ENCODE measurements around the gene PAQR7. TPM values are rescaled to one million over a fixed set of nuclear protein-coding genes. Genes with fewer than 3 reads are reported as not detected.
A peak's percentile ranks its signal among the peaks of the same experiment; 100 is the strongest.

The PAQR7 gene
- total RNA-seq, 1 donor from 2014 or later, result 9.3 TPM

DNA sequence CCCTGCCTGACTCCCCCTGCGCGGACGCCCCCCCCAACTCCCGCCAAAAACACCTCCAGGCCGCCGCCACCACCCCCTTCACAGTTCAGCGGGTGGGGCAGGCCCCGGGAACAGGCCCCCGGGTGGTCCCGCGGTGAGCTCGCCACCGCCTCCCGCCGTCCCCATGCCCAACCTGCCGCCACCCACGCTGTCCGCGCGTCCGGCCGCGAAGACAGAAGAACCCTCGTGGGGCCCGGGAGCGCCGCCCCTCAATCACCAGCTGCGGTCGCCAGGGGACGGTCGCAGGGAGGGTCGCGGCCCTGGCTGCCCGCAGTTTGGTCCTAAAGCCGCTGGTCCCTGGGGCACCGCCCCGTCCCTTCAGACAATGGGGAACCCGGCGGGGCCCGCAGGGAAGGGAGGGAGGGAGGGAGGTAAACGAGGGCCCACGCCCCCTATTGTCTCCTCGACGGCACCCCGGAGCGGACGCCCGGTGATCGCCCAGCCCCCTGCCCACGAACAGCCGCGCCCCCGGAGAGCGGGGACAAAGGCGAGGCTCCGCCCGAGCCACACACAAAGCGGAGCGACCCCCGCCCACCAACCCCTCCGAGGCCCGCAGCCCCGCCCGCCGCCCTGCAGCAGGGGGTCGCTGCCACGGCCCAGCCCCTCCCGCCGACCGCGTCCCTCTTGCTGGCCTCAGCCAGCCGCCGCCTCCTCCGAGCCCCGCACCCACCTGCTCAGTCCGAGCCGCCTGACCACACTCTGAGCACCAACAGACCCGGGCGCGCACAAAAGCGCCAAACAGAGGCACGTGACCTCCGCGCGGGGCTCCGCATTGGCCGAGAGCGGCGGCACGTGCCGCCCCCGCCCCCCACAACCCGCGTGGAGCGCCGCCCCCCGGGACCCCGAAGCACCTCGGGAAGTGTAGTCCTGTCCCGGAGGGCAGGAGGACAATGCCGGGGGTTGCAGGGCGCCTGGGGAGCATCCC, 30.5 kb upstream of the PAQR7 start, which contains the start of gene STMN1:
STMN1 (minus strand) TSS at position 740 of the 964 bp plus-strand sequence. CDS start 1,743 bp downstream, outside the sequence.
- intact Hi-C loops (cut with DNase I), result loop anchor here (5.0 kb wide), 1 partner anchor 91 kb away; the partner anchor contains the start of gene PAFAH2

DNA sequence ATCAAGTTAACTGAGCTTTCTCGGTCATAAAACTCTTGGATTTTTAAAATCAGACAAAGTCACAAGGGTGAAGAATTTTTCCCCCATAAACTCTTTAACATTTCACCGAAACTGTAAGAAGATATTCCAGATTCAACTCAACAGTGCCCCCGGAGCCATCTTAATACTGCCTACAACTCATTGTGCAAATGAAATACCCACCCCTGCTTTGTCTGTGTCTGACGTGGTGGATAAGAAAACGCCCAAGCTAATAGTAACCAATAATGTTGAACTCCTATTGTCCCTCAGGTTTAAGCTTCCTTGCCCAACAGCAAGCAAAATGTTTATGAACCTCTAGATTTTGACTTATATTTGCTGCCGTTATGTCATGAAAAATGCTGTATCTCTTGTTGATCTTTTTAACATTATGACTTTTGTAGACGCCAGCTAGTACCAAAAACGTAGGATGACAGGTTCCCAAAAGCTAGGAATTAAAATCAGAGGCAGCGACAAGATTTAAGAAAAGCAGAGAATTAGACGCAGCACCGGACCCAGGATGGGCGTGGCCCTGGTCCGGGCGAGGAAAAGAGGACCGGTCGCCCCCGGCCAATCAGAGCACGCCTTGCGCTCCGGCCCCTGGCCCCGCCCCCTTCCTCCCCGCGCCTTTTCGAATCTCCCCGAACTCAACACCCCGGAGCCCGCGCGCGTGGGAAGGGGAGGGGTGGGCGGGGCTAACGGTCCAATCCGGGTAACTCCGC, 29.6 kb upstream of the PAQR7 start:
- peak; percentile 96 to 97 for ATAC-seq
- intact Hi-C loops (cut with DNase I), result loop anchor here (5.0 kb wide), 1 partner anchor 92 kb away; the partner anchor contains the start of gene PAFAH2
- TF ChIP-seq, protein P1, sequence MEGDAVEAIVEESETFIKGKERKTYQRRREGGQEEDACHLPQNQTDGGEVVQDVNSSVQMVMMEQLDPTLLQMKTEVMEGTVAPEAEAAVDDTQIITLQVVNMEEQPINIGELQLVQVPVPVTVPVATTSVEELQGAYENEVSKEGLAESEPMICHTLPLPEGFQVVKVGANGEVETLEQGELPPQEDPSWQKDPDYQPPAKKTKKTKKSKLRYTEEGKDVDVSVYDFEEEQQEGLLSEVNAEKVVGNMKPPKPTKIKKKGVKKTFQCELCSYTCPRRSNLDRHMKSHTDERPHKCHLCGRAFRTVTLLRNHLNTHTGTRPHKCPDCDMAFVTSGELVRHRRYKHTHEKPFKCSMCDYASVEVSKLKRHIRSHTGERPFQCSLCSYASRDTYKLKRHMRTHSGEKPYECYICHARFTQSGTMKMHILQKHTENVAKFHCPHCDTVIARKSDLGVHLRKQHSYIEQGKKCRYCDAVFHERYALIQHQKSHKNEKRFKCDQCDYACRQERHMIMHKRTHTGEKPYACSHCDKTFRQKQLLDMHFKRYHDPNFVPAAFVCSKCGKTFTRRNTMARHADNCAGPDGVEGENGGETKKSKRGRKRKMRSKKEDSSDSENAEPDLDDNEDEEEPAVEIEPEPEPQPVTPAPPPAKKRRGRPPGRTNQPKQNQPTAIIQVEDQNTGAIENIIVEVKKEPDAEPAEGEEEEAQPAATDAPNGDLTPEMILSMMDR (IDR thresholded peaks at IDR 0.05), result no peak
- peaks cover 20% of the 10 kb centered on the region for H3K4me1 ChIP-seq
- peak overlapping the region; percentile 49 for H3K27ac ChIP-seq
- peaks cover 16% of the 10 kb centered on the region for H3K36me3 ChIP-seq
- DNase-seq, result peak; percentile 96
- no peaks in the 10 kb centered on the region for H3K27me3 ChIP-seq (ENCODE audit: low read depth)
- H3K4me3 ChIP-seq, result peak overlapping the region; percentile 80
- H3K9me3 ChIP-seq, result no peaks in the 10 kb centered on the region

More for the DNA sequence above, 30.5 kb upstream of the PAQR7 start, which contains the start of gene STMN1:
- Histone ChIP-seq H3K27me3 (ENCODE audit: low read depth) (no peaks in the 10 kb centered on the region), H3K9me3 (no peaks in the 10 kb centered on the region), H3K4me1 (peaks cover 20% of the 10 kb centered on the region), H3K4me3 (peak within 1 kb of the TSS; percentile 80), H3K27ac (peak within 1 kb of the TSS; percentile 49), H3K36me3 (peaks cover 9% of the 10 kb centered on the region)
- TF ChIP-seq, protein P1 (IDR thresholded peaks at IDR 0.05), result no peak
- DNase-seq (peak; percentile 92), ATAC-seq (peak; percentile 96 to 97)

DNA sequence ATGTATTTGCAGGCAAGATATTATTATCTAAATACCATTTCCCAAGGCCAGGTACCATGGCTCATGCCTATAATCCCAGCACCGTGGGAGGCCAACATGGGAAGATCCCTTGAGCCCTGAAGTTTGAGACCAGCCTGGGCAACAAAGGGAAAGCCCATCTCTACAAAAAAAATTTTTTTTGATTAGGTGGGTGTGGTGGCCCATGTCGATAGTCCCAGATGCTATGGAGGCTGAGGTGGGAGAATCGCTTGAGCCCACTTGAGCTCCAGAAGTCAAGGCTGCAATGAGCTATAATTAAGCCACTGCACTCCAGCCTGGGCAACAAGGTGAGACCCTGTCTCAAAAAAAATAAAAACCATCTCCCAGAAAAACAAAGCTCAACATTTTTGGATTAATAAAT, 28.5 kb upstream of the PAQR7 start:
- intact Hi-C loops (cut with DNase I), result no loop called here

DNA sequence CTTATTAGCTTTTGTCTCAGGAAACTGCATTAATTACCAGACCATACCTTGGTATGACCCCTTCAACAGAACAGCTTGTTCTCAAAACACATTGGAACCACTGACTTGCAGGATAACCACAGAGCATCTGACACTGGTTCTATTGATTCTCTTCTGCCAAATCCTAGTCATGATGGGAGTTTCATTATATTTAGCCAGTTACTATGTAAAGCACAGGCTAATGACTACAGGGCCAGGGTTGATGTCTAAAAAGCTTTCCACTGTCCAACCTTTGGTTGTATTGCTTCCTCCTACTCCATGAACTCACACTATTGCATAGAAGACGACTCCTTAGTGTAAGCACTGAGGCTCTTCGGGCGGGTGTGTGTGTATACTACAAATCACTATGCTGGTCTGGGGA, 27.0 kb upstream of the PAQR7 start:
- Histone ChIP-seq H3K27me3 (ENCODE audit: low read depth) (no peaks in the 10 kb centered on the region), H3K9me3 (no peaks in the 10 kb centered on the region), H3K27ac (no peak overlapping the region), H3K4me3 (no peak overlapping the region), H3K36me3 (peaks cover 20% of the 10 kb centered on the region), H3K4me1 (peaks cover 23% of the 10 kb centered on the region)
- DNase-seq (no peak), ATAC-seq (no peak)
- intact Hi-C loops (cut with DNase I), result no loop called here
- TF ChIP-seq, protein P1 (IDR thresholded peaks at IDR 0.05), result no peak

More for the DNA sequence above, 28.5 kb upstream of the PAQR7 start:
- Histone ChIP-seq H3K4me1 (peaks cover 20% of the 10 kb centered on the region), H3K27ac (no peak overlapping the region), H3K36me3 (peaks cover 20% of the 10 kb centered on the region), H3K4me3 (no peak overlapping the region), H3K27me3 (ENCODE audit: low read depth) (no peaks in the 10 kb centered on the region), H3K9me3 (no peaks in the 10 kb centered on the region)
- DNase-seq (no peak), ATAC-seq (no peak)
- TF ChIP-seq, protein P1 (IDR thresholded peaks at IDR 0.05), result no peak

DNA sequence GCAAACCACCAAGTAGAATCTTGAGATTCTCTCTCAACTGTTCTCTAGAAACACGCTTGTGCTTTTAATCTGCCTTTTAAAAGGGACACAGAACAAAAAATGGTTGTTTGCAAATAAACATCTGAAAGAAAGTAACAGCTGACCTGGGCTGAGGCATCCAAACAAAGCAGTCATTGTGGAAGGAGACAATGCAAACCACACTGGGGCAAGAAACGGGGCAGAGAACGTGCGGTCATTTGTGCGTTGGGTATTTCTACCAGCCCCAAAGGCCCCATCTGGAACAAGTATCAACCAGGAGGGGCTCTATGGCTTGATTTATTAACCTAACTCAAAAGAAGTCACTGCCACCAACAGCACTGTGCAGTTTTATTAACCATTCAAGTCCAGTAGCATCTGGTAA, 24.7 kb upstream of the PAQR7 start:
- peaks cover 20% of the 10 kb centered on the region for H3K36me3 ChIP-seq
- intact Hi-C loops (cut with DNase I), result no loop called here
- TF ChIP-seq, protein P1 (IDR thresholded peaks at IDR 0.05), result no peak
- H3K4me1 ChIP-seq, result peaks cover 26% of the 10 kb centered on the region
- no peaks in the 10 kb centered on the region for H3K27me3 ChIP-seq (ENCODE audit: low read depth)
- no peak for ATAC-seq
- DNase-seq, result no peak
- no peak overlapping the region for H3K27ac ChIP-seq
- H3K9me3 ChIP-seq, result no peaks in the 10 kb centered on the region
- no peak overlapping the region for H3K4me3 ChIP-seq

All from lower lobe of right lung (tissue), 2 donors.